GM19351 (cell line): ENCODE measurements around the gene IQCK.

ENCODE experiments used
- ATAC-seq: cut with Tn5 transposase; IDR thresholded peaks from one replicate; pipeline ENCODE4 v1.9.1; 2021; ENCODE audit warnings: mild to moderate bottlenecking, moderate library complexity; ENCODE audit not compliant: unreplicated experiment

The IQCK gene

DNA sequence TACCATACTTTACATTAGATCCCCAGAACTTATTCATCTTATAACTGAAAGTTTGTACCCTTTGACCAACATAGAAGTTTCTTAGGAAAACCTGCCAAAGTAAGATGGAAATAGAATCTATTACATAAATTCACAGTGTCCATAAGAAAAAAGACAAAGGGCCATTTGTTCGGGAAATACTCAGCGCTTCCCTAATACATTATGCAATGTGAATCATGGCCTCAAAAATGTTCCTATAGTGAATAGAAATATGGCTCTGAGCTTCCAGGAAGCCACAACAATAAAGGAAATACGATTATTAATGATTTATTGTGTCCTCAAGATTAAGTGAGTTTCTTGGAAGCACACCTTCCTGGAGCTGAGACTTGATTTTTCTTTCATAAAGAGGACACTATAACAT is 115.1 kb downstream of the IQCK start:
- no peak for ATAC-seq

DNA sequence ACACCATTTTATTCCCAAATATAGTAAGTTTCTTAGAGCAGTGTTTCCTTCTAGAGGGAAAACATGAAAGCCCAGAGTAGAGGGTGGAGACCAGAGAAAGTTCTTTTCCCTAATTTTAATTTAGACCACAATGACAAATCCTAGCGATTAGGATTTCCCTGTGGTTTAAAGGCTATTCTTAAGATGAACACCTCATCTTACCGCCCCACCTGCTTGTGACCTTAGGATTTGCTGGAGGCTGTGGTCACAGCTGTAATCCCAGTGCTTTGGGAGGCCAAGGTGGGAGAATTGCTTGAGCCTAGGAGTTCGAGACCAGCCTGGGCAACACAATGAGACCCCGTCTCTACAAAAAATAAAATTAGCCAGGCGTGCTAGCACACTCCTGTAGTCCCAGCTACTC is 115.5 kb downstream of the IQCK start:
- no peak for ATAC-seq

DNA sequence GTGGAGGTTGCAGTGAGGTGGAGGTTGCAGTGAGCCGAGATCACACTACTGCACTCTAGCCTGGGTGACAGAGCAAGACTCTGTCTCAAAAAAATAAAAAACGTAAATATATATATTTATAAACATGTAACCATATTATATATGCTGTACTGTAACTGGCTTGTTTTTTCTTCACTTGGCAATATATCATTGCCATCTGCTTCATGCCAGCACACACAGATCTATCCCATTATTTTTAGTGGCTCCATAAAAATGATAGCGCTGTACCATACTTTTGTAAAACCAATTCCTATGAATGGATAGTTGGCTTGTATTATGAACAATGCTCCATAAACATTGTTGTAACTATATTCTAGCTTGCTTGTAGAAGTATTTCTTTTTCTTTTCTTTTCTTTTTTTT is 117.1 kb downstream of the IQCK start:
- ATAC-seq, result no peak

DNA sequence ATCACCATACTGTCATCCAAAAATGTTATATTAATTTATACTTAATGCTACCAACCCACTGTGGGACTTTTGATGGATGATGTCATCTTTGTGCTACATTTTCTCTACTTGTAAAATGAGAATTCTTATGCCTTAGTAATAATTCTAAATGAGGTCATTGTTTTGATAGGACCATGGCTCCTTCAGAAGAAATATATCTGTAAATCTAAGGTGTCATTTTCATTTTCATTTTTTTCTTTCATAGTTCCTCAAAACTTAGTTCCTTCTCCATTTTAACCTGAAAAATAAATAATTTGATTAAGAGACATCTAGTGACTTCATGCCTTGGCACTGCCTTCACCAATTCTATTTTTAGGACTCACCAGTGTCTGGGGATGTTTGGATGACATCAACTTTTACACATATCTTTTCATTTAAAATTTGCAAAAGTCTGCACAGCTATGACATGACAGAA is 117.9 kb downstream of the IQCK start:
- no peak for ATAC-seq

DNA sequence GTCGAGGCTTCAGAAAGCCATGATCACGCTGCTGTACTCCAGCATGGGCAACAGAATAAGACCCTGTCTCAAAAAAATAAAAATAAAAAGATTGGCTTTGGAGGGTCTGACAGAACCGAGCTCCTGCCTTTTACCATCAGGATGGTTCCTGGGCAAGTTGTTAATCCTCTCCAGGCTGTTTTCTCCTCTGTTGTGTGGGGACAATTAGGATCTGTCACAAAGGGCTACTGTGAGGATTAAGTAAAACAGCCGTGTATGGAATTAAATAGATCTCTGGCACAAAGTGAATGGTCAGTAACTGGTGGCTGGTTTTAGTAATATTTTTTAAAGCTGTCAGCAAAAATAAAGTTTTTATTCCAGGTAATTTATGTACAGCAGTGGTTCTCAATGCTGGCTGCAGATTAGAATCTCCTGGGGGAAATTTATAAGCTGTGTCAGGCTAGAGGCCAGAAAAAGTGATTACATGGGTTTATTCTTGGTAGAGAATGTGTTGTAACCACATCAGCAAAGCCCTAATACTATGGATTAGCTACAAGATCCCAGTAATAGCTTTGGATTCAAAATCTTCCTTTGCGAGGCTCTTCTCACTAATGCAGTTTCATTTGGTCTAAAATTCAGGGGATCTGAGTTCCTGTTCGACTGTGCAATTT is 119.4 kb downstream of the IQCK start:
- no peak for ATAC-seq

DNA sequence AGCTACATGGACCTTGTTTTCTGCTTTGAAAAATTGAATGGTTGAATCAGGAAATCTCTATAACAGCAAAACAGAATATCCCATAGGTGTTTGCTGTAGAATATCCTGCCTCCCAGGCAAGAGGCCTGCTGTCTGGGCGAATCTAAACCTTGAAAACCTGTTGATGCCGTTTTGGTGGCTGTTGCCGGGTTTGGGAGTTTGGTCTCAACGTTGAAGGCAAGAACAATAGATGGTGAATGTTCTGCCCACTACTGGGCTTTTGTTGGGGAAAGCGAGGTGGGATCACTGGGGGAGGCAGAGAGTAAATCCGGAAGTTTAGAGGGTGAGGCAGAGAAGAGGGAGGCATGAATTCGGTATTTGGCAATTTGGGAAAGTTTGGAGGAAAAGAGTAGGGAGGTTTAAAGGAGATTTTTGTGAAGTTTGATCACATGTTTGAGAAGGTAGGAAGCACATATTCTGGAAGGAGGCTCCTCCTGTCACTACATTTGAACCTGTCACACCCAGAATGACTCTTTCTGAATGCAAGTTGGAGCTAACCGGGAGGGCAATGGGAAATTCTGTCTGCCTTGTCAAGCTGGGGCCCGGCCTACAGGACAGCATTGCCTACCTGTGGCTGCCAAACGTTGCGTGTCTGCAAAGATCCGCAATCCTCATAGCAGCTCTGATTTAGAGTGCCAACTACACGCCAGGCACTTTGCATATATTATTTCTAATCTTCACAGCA is 120.1 kb downstream of the IQCK start:
- no peak for ATAC-seq

DNA sequence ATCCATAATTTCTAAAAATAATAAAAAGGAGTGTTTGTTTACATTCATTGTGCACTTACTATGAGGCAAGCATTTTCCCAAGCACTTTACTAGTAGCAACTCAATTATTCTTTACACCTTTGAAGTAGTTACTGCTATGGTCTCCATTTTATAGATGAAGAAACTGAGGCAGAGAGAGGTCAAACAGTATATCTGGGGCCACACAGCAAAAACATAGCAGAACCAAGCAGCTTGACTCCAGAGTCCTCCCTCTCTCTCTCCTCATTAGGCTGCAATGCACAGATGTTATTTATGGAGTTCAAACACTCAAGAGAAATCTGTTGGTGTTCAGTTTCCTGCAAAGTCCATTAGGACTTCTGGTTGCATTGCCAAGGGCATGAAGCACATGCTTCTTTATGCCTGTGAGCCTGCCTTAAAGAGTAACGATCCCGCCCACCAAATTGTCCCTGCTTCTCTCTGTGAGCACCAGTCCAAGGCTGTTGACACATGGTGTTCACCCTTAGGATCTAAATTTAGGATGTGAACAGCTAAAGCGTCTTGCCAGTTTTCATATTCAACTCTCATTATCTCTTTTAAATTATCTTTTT is 122.5 kb downstream of the IQCK start:
- ATAC-seq, result no peak

DNA sequence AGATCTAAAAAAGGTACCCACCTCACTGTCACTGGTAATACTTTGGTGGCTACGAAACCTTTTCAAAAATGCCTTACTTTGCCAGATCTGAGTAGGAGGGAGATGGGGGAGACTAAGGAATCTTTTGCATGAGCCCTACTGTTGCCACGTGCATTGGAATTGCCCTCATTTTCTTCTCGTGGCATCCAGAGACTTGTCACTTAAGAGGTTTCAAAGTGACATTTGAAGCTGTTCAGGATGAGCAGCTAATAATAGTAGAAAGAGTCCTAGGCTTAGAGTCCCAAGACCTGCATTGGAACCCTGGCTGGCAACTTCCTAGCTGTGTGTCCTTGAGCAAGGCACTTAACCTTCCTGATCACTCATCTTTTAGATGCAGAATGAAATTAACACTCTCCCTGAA is 123.1 kb downstream of the IQCK start:
- no peak for ATAC-seq

DNA sequence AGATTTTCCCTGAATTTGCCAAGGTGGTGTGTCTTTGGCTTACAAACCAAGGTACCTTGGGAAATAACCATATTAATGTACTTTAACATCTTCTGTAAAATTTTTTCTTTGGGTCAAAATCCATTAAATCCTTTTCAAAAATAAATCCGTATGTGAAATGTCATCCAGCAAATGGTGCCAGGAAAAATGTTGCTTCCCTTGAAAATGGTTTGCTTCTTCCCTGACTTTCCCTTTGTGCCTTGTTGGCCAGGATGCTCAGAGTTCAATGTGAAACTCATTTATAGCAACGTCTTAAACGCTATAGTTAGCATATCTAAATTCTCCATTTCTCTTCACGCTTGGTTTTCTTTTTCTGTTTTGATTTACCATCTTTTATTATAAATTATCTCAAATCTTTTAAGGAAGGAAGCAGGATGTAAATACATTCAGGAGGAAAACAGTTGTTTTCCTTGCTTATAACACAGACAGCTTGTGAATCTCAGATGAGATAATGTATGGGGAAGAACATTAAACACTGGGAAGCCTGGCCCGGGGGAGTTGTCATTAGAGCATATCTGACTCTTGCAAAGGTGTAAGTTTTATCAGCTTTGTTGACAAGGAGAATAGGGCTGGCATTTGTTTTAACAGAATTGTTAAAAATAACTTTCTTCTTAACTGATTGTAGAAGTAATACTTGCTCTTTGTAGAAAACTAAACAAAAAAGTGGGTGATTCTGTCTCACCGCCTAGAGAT is 124.5 kb downstream of the IQCK start:
- no peak for ATAC-seq

DNA sequence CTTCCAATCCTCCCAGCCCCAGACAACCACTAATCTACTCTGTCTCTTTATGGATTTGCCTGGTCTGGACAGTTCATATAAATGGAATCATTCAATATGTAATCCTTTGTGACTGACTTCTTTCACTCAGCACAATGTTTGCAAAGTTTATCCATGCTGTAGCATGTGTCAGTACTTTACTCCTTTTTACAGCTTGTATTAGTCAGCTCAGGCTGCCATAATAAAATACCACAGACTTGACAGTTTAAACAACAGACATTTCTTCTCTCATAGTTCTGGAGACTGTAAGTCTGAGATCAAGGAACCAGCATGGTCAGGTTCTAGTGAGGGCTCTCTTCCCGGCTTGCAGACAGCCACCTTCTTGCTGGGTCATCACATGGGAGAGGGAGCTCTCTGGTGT is 125.3 kb downstream of the IQCK start:
- no peak for ATAC-seq

DNA sequence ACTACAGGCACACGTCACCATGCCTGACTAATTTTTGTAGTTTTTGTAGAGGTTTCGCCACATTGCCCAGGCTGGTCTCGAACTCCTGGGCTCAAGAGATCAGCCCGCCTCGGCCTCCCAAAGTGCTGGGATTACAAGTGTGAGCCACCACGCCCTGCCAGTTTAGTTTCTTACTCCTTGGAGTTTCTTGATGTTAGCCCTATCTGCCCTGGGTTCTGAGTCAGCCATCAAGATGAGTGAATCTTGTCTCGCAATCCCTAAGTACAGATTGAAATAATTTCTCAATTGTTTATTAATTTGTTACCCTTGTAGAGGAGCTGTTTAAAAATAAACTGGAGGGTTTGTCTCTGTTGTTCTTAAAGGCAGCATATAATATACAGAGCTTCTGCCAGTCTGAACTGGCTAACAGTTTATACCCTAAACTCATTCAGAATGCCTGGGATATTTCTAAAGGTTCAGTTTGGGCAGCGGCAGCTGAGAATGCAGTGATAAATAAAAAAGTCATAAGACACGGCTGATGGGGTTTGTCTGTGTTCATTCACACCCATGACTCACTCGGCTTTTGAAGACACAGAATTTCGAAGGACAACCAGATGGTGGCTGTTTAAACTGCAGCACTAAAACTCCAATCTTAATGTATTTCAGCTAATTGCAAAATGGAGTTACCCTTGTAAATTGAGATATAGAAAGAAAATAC is 127.0 kb downstream of the IQCK start:
- ATAC-seq, result no peak

DNA sequence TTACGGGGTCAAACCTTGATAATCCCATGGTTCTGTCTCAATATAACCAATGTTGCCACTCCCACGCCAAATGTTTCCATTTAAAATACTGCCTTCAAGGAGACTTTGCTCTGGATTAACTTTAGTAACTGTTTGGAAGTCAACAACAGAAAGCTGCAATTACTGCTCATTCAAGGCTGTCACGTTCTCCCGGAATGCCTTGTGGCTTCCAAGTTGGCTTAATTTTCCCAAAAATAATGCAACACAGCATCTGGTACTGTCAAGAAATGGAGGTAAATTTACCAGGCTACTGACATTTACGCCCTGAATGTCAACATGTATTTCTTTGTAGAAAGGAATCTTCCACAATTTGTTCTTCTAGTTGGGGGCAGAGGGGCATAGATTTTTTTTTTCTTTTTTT is 128.4 kb downstream of the IQCK start:
- ATAC-seq, result no peak

DNA sequence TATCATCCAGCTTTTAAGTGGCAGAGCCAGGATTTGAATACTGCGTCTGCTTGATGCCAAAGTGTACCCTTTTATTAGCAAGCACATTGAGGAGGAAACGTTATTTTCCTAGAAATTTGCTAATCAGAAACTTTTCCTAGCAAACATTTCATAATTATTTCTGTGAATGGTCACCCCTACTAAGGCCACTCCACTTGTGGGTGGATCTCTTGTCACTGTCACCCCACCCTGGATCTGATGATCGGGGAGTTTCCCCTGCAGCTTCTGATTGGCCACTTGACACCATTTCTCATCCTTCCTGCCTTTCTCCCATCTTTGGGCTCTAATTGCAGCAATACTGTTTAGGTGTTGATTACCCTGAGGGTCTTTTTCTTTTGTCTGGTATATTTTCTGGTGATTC is 130.7 kb downstream of the IQCK start:
- ATAC-seq, result no peak

DNA sequence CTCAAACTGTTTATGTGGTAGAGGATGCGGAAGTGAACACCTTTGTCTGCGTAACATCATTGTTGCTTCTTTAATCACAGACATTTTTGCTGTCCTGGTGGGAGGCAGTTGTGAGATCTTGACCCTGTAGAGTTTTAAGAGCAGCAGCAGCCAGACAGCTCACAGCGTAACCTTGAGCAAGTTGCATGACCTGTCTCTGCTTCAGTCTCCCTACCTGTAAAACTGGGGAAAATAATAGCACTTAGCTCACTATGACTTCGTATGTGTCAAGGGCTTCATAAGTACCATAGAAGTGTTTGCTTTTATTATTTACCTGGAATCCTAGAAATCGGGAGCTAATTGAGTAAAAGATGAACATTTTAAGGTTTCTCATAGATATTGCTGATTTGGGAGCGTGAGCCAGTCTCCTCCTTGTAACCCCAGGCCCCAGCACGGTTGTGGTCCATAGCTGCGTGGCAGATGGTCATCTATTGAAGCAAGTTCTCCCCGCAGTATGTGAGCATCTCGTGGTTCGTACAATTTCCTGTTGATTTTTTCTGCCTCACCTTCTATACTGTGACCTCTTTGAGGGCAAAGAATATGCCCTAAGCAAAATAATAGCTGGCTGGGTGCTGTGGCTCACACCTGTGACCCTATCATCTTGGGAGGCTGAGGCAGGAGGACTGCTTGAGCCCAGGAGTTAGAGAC is 132.2 kb downstream of the IQCK start:
- ATAC-seq, result no peak

DNA sequence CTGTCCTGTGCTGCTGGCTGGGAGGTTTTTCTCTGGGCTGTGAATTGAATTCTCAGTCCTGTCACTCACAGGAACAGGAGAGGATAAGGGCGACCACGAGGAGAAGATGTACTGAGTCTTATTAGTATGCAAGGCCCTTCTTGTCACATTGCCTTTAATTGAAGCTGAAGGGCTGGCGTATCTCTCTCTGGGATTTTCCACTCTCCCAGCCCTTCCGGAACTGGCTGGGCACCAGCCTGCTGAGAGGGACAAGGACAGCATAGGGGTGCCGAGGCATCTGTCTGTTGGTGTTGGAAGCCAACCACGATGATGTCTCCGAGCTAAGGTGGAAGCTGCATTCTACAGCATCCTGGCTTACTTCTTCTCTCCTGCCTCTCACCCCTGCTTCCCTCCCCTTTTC is 133.4 kb downstream of the IQCK start:
- no peak for ATAC-seq

DNA sequence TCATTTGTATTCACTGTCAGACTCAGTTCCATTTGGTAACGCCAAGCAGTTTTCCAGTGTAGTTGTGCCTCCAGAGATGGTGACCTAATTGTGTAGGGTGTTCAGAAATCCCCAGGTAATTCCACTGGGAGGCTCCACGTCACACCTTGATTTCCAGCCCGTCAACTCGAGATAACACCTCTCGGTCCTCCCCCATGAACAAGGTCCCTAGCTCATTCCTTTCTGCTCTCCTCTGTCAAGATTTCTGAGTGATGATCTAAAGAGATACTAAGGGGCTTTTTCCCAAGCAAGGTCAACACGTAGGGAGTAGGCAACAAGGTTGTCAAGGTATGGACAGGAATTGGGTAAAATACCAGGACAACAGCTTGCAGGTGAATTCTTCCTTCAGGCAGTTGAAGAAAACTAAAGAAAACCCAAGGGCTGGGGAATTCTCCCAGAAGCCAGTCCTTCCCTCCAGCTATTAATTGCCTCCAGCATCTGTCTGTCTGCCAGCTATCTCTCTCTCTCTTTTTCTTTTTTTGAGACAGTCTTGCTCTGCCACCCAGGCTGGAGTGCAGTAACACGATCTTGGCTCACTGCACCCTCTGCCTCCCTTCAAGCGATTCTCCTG is 135.2 kb downstream of the IQCK start:
- no peak for ATAC-seq

DNA sequence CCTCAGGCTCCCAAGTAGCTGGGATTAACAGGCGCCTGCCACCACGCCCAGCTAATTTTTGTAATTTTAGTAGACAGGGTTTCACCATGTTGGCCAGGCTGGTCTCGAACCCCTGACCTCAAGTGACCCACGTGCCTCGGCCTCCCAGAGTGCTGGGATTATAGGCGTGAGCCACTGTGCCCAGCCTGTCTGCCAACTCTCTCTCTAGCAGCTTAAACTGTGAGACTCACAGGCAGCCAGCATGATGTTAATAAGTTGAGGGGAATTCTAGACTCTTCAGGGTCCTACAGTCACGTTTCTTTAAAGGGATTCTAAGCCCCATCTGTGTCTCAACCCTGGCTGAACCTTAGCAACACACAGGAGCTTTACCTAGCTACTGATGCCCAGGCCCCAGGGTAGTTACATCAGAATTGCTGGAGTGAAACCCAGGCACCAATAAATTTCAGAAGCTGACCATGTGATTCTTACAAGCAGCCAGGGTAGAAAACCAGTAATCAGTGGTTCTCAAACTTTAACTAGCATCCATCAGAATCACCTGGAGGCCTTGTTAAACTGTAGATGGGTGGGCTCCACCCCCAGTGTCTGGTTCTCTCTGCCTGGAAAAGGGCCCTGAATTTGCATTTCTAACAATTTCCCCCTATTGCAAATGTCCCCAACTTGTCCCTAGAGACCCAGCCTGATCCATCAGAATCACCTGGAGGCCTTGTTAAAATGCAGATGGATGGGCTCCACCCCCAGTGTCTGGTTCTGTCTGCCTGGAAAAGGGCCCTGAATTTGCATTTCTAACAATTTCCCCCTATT is 135.9 kb downstream of the IQCK start:
- ATAC-seq, result no peak

DNA sequence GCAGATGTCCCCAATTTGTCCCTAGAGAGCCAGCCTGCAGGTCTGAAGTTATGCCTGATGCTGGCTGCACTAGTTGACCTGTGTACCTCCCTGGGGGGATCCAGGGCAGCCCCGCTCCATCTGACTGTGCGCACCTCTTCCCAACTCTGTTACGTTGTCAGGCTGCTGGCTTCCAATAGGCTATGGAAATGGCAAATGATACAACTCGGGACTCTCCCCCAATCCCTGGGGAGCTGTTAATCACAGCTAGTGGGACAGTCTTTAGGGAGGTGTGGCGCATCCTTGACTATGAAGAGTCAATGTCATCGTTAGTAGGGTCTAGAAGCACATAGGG is 136.4 kb downstream of the IQCK start:
- no peak for ATAC-seq

DNA sequence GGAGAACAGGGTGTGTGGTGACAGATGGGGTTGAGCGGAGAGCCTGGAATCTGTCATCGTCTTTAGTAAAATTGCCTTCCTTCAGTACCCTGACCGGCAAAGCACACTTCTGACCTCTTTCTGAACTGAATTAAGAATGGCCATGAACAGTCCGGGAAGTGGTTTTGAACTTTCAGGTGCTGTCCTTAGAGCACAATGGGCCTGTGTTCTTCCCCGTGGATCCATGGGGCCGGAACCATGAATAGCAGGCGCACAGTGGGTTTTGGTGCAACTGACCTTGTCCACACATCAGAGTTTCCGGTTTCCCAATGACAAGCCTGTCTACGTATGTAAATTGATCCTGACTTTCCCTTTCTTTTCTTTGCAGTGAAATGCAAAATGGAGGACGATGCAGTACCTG is 138.0 kb downstream of the IQCK start:
- ATAC-seq, result no peak
